Activated CD8-positive, alpha-beta memory T cell treated with anti-CD3 and anti-CD28 coated beads, Interleukin-2, amount 50 U/mL, for 1 hour (primary cell): ENCODE data around the gene CBLN2.

Experiments used
- DNase-seq: peaks from one replicate; pipeline ENCODE4 v3.0.0-alpha.2; 2020; ENCODE audit errors: extremely low read depth

Gene CBLN2

DNA sequence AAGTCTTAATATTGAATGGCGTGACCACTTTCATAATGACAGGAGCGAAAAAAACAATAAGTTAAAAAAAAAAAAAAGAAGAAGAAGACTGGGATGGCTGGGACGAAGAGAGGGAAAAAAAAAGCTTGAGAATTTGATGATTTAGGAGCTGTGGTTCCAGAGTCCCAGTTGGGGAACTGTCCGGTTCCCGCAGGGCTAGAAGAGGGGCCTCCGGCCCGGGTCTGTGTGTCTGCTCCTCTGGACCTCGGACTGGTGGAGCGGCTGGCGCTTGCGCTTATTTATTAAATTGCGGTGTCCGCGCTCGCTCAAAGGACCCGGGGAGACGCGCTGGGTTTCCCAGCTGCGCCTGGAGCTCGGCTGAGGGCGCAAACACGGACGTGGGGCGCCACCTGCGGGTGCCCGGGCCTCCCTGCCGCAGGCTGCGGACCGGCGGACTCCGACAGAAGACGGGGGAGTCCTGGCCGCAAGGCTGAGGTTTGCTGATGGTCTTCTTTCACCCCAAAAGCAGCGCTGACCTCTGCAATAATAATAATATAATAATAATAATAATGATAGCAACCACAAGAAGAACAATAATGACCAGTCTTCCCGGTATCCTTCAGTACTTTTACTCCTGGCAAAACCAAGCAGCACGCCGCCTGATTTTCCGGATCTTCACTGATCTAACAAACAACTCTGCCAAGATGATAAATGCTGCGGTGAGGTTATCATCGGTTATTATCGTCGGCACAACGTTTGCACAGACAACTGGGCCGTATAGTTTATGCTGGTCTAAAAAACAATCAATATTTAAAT is at the start of gene CBLN2:
TSS of gene CBLN2 (minus strand) at position 251 of the 795 bp plus-strand sequence. CDS start 2,182 bp downstream, outside the sequence.
- no peak for DNase-seq

DNA sequence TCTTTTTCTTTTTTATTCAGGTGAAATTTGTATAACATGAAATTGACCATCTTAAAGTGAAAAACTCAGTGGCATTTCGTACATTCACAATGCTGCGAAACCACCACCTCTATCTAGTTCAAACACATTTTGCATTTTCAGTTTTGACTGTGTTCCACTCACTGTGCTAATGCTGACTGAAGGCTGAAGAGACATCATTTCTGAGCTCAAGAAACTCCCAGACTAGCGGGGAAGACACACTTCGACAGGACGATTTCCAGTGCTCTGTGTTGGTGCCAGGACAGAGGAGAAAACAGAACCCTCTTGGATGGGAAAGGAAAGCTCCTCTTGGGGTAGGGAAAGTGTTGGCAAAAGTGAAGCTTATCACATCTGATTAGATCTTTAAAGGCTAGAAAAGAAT is 44.2 kb upstream of the CBLN2 start:
- no peak for DNase-seq

DNA sequence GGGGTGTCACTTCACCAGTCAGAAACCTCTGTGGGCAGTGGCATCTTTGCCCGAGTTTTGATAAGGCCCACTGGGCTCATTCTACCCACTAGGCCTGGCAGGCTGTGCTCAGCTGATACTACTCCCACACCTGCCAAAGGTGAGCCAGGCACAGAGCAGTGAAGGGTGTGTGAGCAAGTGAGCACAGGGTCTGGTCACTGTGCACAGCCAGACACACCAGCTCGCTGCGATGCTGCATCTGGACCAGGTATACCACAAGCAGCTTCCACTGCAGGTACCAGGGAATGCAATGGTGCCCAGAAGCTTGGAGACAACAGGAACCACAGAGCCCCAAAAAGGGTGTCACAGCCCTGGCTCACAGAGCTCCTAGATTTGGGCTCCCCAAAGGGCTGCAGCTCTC is 40.6 kb upstream of the CBLN2 start:
- DNase-seq, result no peak

DNA sequence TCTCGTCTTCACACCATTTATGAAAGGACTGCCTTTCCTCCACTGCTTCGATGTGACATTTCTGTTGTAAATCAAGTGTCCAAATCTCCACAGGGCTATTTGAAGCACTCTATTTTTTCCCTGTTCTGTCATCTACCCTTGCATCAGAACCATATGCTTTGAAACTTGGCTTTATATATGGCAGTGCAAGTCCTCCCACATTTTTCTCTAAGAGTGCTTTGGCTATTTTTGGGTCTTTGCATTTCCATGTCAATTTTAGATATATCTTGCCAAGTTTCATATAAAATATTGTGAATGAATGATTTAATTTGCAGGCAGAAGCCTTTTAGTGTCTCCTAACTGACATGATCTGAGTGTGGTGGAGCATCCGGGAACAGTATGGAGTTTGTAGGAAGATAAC is 37.8 kb upstream of the CBLN2 start:
- DNase-seq, result no peak

DNA sequence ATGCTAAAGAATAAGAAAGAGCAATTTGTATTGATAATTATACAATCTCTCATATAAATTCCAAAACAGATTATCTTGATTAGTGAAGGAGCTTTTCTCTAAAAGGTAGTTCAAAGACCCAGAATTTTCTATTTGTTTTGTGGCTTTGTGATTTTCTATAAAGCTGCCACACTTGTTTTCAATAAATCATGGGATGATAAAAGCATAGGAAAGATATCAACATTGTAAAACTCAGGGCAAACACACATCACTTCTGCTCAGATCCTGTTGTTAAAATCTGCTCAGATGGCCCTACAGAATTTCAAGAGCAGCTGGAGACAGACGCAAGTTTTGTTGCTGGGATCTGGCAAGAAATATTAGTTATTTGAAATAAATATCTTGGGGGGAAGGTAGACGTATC is 28.8 kb upstream of the CBLN2 start:
- no peak for DNase-seq

DNA sequence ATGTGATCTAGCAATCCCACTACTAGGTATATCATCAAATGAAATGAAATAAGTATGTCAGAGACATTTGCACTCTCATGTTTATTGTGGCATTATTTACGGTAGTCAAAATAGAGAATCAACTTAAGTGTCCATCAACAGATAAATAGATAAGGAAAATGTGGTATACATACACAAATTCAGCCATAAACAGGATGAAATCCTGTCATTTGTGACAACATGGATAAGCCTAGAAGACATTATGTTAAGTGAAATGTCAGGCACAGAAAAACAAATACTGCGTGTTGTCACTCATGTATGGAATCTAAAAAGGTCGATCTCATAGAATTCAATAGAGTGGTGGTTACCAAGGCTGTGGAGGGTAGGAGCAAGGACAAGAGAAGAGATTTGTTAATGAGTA is 22.1 kb upstream of the CBLN2 start:
- DNase-seq, result no peak

DNA sequence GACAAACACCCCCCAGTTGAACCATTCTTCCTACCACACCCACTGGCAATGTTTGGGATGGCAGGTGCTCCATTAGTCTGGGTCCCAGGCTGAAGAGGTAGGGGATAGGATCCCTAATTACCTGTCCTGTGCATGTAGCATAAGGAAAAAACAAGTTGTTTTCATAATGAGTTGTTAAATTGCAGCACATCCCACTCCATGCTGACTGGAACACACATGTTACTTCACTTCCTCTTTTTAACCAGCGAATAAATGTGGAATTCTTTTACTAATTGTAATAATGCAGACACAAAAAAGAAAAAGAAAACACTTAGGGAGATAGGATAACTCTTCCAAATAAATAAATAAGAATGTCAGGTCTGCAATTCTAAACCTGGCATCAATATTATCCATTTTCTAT is 11.8 kb upstream of the CBLN2 start:
- DNase-seq, result no peak

DNA sequence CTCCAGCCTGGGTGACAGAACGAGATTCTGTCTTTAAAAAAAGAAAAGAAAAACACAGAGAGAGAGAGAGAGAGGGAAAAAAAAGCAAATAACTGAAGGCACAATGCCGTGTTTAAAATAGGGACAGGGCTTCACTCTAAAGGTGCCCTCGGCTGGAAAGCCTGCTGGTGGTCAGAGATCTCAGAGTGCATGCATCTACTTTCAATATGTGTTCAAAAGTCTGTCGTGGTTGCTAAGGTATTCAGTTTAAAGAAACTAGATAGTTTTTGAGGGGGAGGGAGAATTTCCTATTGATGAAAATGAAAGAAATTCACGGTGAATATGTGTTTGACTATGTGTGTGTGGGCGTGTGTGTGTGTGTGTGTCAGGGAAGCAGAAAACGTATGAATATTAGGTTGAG is 11.0 kb upstream of the CBLN2 start:
- DNase-seq, result no peak

DNA sequence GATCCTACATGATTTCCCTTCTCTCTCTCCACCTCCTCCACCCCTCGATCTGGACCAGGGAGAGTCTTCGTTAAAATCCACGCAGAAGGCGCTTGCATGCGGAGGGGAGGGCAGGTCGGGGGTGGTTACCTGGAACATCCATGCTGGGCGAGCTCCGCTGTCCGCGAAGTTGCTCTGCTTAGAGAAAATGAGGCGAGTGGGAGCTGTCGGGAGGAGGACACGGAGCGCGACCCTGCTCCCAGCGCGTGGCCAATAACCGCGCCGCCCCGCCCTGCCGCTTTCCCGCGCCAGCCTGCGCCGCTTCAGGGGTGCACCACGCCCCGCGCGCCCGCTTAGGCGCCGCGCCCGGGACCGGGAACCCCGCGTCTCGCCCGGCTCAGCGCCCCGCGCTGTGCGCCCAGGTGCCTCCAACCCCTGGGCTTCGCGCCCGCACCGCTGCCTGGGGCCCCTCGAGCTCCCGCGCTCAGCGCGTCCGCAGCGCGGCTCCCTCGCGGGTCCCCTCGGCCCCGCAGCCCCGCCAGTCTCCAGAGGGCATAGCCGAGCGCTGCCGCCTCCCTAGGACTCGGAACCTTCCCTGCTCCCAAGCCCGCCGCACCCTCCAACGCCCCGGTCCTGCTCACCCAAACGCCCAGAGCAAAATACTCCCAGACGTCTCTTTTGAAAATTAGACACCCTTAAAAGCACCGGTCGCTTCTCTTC is 636 bp downstream of the CBLN2 start:
- no peak for DNase-seq

DNA sequence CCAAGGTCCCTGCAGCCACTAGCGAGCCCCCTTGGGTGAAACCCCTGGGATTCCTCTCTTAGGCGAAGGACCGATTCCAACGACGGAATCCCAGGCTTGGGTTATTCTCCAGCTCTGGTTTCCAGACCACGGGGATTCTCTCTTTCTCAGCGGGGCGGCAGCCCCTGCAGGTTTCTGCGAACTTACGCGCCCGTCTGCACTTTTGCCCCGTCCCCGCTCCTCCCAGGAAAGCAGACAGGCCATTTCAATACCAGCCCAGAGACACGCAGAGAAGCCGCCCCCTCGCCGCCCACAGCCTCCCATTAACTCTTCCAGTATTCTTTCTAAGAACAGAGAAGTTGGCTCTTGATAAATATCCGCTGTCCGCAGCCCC is 1.2 kb downstream of the CBLN2 start:
- DNase-seq, result no peak

DNA sequence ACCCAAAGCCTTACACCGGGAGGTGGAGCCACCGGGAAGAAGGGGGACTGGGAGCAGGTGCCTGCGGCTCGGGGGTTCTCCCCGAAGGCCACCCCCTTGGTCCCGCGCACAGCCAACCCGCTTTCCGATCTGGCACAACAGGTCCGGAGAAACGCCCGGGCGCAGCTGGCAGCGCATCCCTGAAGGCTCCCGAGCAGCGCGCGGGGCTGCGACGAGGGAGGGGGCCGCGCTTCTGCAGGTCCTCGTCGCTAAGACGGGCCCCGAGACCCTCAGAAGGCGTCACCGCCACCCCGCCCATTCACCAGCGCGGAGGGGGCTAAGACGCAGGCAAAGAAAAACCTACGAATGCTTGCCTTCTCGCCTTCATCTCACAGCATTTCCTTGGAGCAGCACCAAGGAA is 1.8 kb downstream of the CBLN2 start:
- DNase-seq, result no peak

DNA sequence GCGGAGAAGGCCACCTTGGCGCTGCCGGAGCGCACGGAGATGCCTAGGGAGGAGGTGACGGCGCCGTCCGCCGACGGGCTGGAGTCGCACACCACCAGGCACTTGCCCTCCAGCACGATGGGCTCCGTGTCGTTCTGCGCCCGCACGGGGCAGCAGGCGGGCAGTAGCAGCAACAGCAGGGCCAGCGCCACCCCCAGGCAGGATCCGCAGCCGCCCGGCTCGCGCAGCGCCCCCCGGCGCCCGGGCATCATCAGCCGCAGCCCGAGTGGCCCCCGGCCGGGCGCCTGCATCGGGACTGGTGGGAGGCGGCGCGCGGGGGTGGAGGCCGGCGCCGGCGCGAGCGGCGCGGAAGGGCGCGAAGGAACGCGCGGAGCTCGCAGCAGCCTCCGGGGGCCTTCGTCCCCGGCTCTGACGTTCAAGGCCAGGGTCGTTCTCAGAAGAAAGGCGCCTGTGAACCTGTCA is 2.2 kb downstream of the CBLN2 start:
- DNase-seq, result no peak

DNA sequence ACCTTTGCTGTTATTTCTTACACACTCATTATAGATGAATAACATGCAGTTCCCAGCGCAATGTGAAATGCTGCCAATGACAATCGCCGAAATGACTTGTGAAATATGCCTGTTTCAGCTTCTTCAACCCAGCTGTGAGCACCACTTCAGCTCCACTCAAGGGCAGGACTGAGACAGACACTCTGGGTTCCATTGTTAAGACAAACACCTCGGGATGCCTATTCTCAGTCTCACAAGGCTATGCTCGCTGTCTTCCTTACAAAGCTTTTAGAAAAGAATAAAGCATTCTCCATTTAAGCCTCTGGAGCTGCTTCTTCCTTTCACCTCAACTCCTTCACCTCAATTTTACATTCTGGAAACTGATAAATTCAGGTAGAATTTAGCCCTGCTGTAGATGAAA is 4.2 kb downstream of the CBLN2 start:
- DNase-seq, result no peak

DNA sequence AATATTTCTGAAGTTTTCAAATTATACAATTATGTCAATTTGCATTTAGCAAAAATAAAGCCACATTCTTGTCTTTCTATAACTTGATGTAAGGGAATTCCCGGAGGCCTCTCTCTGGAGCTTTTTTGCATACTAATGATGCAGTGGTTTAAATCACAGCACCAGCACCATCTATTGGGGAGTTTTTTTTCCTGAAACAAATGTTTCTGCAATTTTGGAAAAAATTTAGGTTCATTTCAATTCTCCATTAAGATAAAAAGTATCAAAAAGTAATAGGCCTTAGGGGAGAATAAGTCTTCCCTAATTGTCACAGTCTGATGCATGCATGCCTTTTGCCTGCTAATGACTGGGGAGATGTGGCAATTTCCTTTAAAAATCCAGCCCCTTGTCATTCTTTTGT is 13.5 kb downstream of the CBLN2 start:
- DNase-seq, result no peak

DNA sequence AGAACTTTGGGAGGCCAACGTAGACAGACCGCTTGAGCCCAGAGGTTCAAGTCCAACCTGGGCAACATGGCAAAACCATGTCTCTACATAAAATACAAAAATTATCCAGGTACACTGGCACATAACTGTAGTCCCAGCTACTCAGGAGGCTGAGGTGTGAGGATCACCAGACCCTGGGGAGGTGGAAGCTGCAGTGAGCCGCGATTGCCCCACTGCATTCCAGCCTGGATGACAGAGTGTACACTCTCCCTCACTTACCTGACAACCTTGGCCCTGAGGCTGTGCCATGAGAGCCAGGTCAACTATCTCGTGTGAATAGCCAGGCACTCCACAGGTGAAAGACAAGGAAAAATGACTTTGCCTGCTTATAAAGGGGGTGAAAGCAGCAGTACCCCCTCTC is 39.3 kb downstream of the CBLN2 start:
- DNase-seq, result no peak

DNA sequence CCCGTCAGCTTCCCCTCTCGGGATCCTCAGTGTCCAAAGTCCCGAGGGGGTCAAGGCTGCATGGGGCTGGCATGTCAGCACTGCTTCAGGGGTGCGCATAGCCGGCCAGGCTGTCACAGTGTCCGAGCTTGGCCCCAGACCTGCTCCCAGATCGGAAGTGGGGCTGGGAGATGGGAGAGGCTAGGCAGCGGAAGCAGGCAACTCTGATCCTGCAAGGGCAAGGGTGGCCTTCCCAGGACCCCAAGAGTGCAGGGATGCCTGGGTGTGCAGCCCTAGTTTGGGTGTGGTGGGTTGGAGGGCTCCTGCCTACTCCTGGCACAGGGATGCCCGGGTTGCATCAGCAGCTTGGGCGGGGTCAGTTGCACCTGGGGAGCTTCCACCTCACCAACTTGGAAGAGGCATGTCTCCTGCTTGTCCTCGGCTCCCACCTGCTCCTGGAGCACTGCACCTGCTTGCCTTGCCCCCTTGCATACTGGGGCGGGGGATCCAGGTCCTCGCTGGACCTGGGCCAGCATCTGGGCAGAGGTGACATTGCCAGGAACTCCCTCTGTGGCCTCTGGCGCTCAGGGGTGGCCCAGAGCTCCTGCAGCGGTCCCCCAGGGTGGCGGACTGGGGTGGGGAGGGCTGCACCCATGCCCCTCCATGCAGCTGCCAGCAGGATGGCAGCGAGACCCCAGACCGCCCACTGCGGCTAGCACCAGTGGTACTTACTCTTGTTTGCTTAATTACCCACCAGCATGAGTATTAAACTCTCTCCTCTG is 41.3 kb downstream of the CBLN2 start:
- no peak for DNase-seq

DNA sequence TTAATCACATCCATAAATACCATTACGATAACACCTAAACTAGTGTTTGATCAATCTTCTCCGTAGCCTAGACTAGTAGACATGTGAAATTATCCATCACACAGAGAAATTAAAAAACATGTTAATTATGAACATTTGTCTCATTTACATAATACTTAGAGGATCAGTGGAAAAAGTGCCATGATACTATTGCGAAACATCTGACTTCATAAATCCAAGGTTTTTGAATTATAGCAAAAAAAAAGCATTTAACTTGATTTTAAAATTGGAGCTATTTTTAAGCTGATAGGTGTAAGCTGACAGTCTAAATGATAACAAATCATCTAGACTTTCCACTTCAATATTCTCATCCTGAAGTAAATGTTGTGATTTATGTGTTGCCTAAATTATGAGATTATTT is 51.6 kb downstream of the CBLN2 start:
- no peak for DNase-seq
